GM19043 (cell line): Measurements from ENCODE around the gene RGS1.

Experiments
- ATAC-seq: cut with Tn5 transposase; IDR thresholded peaks from one replicate; pipeline ENCODE4 v1.9.1; 2021; ENCODE audit warnings: low read depth; ENCODE audit not compliant: unreplicated experiment

The RGS1 gene

GRCh38 chr1:192575499-192576189 lies at the start of gene RGS1:
Gene RGS1, plus strand, starts transcription at chr1:192575773. Its CDS starts 20 bp downstream, at chr1:192575793.
- ATAC-seq, result peak; percentile 81

GRCh38 chr1:192527111-192527795 lies 48.3 kb upstream of the RGS1 start:
- ATAC-seq, result no peak

GRCh38 chr1:192527950-192528349 lies 47.6 kb upstream of the RGS1 start:
- ATAC-seq, result no peak

- no peak for ATAC-seq
Observed at GRCh38 chr1:192529031-192529755, 46.4 kb upstream of the RGS1 start.

DNA sequence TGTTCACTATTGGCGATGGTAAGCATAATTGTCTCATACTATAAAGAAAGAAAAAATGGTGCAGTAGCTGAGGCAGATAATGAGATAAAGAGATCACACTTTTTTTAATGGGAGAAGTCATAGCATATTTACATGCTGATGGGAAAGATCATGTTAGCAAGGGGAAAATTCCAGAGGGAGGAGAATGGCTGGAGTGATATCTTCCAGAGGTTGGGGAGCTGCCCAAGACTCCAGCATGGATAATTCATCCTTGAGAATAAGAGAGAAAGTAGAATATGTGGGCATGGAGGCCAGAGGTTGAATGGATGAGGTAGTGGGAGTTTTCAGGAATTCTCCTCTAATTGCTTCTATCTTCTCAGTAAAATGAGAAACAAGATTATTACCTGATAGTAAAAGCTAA lies 45.8 kb upstream of the RGS1 start:
- no peak for ATAC-seq

DNA sequence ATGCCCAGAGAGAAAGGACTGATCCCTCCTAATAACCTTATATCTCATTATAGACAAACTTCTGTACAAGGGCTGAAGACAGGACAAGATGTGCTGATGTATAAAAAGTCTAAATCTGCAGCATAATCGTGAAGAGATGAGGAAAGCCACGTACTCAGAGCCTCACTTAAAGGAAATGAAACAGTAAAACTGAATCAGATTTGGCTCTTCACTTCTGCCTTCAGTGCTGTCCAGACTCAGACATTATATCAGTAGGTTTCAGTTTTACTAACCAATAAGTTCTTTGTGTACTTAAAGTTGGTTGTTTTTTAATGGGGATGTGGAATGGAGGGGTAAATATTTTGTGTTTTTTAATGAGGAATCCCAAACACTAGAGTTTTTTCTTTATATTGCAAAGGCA lies 45.3 kb upstream of the RGS1 start:
- ATAC-seq, result peak; percentile 94

- peak; percentile 47 for ATAC-seq
Observed at GRCh38 chr1:192531037-192531703, 44.4 kb upstream of the RGS1 start.

GRCh38 chr1:192534666-192535065 lies 40.9 kb upstream of the RGS1 start:
- no peak for ATAC-seq

GRCh38 chr1:192535916-192536664 lies 39.5 kb upstream of the RGS1 start:
- no peak for ATAC-seq

- peak; percentile 79 for ATAC-seq
Observed at GRCh38 chr1:192538407-192539296, 36.9 kb upstream of the RGS1 start.

DNA sequence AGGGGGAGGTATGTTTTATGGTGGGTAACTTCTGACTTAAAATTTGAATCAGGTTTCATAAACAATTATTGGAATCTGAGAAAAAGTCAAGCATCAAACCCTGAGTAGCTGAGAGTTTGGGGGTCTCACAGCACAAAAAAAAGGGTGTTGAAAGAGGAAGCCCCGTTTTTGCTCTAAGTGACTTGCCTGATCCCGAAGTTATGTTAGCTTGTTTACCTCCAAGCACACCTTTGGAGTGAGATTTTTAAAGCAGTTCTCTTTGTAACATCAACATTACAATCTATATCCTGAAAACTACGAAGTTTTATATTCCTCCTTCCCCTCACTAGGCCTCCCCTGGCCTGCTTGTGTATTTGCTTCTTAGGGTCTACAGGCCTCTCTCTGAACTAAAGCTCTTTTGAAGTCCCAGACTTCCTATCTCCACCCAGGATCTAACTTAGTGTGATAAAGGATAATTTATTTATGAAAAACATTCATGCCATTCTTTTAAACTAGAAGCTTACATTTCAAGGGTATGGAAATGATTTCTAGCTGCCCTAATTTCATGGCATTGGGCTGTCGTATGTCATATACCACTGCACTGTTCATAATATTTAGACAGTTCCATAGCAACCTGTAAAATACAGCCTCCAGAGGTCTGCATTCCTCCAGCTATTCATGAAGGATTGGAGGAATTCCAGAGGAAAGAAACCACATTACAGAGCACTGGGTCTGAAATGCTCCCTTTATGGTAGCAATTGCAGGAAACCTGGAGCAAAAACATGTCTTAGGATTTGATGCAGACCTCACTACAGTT lies 36.1 kb upstream of the RGS1 start:
- ATAC-seq, result no peak

- no peak for ATAC-seq
Observed at GRCh38 chr1:192543445-192543844, 32.1 kb upstream of the RGS1 start.

DNA sequence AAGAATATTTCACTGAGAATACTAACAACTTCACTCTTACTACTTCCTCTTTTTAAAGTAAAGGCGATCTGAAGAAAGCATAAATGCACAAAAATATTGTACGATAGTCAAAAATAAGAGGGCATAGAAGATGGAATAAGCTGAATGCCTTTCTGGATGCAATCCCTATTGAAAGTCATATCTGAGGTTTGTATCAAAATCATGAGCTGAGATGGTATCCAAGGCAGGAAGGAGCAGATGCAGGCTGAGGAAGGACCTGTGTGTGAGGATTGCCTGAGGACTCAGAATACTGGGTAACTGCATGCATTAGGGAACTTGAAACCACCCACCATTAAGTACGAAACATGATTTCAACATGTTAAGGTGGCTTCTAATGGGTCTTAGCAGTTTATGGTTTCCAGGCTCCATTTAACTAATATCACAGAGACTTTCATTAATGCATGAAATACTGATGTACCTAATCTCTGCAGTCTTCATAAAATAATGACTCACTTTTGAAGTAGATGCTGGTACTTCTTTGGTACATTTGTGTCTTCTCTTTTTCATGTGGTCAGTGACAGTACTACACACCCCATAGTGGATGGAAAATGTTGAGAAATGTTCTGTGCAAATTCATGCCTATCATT lies 29.6 kb upstream of the RGS1 start:
- ATAC-seq, result peak; percentile 37

GRCh38 chr1:192546596-192547190 lies 28.9 kb upstream of the RGS1 start:
- ATAC-seq, result no peak

- ATAC-seq, result no peak
Observed at GRCh38 chr1:192547501-192547900, 28.1 kb upstream of the RGS1 start.

DNA sequence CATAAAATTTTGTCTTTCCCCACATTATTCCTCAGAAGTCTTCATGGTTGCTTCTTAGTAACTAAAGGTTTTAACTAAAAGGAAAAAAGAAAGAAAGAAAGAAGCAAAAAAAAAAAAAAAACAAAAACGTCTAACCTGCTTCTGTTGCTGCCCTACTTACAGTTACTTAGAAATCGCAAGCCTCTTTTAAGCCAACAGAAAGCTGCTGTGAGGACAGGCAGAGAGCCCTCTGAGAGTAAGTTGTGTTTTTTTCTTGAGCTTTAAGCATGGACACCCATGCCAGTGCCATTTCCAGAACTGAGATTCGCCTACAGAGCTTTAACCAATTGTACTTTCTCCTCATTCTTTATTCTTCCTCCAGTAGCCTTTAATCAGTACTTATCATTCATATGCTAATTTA lies 25.6 kb upstream of the RGS1 start:
- ATAC-seq, result no peak

GRCh38 chr1:192550922-192551534 lies 24.5 kb upstream of the RGS1 start:
- peak; percentile 44 for ATAC-seq
